ENCODE data around the gene EIF4G3. TPM values are rescaled to one million over a fixed set of nuclear protein-coding genes. Genes with fewer than 3 reads are reported as not detected.

Gene EIF4G3, protein sequence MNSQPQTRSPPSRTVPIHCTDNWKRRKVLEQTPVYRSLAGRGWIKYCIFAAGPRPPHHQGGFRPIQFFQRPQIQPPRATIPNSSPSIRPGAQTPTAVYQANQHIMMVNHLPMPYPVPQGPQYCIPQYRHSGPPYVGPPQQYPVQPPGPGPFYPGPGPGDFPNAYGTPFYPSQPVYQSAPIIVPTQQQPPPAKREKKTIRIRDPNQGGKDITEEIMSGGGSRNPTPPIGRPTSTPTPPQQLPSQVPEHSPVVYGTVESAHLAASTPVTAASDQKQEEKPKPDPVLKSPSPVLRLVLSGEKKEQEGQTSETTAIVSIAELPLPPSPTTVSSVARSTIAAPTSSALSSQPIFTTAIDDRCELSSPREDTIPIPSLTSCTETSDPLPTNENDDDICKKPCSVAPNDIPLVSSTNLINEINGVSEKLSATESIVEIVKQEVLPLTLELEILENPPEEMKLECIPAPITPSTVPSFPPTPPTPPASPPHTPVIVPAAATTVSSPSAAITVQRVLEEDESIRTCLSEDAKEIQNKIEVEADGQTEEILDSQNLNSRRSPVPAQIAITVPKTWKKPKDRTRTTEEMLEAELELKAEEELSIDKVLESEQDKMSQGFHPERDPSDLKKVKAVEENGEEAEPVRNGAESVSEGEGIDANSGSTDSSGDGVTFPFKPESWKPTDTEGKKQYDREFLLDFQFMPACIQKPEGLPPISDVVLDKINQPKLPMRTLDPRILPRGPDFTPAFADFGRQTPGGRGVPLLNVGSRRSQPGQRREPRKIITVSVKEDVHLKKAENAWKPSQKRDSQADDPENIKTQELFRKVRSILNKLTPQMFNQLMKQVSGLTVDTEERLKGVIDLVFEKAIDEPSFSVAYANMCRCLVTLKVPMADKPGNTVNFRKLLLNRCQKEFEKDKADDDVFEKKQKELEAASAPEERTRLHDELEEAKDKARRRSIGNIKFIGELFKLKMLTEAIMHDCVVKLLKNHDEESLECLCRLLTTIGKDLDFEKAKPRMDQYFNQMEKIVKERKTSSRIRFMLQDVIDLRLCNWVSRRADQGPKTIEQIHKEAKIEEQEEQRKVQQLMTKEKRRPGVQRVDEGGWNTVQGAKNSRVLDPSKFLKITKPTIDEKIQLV (N-terminal part only)
- total RNA-seq, result 10 to 100 TPM; 18.8 to 75.0 (median 34.9) TPM

DNA sequence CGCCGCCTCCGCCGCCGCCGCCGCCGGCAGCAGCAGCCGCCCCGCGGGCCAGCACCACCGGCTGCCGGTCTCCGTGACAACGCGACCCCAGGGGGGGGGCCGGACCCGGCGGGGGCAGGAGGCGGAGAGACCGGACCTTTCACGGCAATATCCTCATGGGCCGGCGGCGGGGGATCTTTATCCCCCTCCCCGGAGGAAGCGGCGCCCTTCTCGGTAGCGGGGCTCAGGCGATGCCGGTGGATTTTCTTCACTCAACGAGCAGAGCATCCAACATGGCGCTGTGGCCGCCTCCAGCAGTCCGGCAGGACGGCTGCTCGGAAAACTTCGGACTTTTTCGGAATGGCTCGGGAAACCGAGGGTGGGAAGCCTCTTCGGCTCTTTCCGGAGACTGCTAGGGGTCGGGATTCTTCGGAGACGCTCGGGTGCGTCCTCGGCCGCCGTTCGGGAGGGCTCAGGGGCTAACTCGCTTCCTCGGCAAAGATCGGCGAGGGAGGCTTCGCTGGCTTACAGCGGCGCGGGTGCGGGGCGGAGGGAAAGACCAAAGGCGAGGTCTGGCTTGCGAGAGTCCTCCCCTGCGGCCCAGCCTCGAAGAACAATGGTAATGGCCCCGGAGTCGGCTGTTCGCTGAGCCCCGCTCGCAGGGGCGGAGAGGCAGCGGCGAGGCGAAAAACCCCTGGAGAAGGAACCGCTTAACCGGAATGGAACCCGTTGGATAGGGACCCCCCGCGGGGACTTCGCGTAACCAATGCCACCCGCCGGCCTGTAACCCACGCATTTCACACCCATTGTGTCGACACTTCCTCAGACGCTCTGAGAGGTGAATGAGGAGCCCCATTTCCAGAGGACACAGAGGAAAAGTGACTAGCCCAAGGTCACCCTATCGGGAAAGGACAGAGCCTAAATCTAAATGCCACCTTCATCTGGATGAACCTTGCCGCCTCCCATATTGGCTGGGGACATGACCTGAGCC lies at the start of gene EIF4G3:
Gene EIF4G3, minus strand, starts transcription at position 312 of the 970 bp plus-strand sequence. CDS start 174,155 bp downstream, outside the sequence.
- no peaks in the 10 kb centered on the region for H3K4me1 ChIP-seq
- H3K9me3 ChIP-seq, result no peaks in the 10 kb centered on the region
- no peaks in the 10 kb centered on the region for H3K36me3 ChIP-seq
- TF ChIP-seq POLR2A (IDR thresholded peaks at IDR 0.05), result peak; percentile 58 to 90
- TF ChIP-seq, protein P1, sequence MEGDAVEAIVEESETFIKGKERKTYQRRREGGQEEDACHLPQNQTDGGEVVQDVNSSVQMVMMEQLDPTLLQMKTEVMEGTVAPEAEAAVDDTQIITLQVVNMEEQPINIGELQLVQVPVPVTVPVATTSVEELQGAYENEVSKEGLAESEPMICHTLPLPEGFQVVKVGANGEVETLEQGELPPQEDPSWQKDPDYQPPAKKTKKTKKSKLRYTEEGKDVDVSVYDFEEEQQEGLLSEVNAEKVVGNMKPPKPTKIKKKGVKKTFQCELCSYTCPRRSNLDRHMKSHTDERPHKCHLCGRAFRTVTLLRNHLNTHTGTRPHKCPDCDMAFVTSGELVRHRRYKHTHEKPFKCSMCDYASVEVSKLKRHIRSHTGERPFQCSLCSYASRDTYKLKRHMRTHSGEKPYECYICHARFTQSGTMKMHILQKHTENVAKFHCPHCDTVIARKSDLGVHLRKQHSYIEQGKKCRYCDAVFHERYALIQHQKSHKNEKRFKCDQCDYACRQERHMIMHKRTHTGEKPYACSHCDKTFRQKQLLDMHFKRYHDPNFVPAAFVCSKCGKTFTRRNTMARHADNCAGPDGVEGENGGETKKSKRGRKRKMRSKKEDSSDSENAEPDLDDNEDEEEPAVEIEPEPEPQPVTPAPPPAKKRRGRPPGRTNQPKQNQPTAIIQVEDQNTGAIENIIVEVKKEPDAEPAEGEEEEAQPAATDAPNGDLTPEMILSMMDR (IDR thresholded peaks at IDR 0.05), result peak in 1 of 4 experiments; percentile 23
- H3K4me3 ChIP-seq, result peak within 1 kb of the TSS; percentile 75 to 83
- DNase-seq, result peak; percentile 99 to 100
- no peaks in the 10 kb centered on the region for H3K27me3 ChIP-seq
- peak within 1 kb of the TSS; percentile 94 to 97 for H3K27ac ChIP-seq
- intact Hi-C loops (cut with DNase I; ENCODE audit: low total_unique reads), result no loop called here

DNA sequence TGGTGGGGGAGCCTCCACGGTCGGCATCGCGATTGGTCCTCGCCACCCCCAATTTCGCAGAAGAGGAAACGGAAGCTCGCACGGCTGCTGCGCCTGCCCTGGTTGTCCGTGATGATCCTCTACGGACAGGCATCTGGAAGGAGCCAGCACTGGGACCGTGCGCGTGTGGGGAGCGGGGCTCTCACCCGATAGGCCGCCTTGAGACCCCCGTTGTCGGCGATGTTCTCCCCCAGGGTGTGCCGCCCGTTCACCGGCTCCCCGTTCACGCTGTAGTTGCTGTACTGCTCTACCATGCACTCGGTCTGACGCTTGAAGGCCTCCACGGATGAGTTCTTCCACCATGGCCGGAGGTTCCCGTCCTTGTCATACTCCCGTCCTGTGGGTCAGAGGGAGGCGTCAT lies 48.4 kb upstream of the EIF4G3 start:
- Histone ChIP-seq H3K27me3 (no peaks in the 10 kb centered on the region), H3K4me1 (no peaks in the 10 kb centered on the region), H3K27ac (no peak overlapping the region), H3K4me3 (no peak overlapping the region), H3K36me3 (no peaks in the 10 kb centered on the region), H3K9me3 (no peaks in the 10 kb centered on the region)
- no peak for DNase-seq
- intact Hi-C loops (cut with DNase I; ENCODE audit: low total_unique reads), result no loop called here
- TF ChIP-seq, protein P1 (IDR thresholded peaks at IDR 0.05), result no peak
- TF ChIP-seq POLR2A (IDR thresholded peaks at IDR 0.05), result no peak

DNA sequence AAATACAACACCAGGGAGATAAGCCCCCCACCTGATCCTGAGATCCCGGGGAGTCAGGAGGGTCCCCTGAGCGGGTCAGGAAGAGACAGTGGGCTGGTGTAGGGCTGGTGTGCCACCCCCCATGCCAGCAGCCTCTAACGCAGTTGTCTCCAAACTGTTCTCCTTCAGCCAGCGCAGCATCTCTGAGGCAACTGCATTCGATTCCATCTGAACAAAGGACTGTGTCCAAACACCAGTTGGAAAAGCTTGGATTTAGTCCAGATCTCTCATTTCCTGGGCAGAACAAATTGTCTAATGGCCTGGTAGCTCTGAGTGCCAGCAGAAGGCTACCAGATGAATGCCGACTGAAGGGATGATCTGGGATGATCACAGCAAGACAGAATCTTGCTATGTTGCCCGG lies 44.1 kb upstream of the EIF4G3 start:
- Histone ChIP-seq H3K27me3 (no peaks in the 10 kb centered on the region), H3K4me3 (no peak overlapping the region), H3K36me3 (no peaks in the 10 kb centered on the region), H3K9me3 (no peaks in the 10 kb centered on the region), H3K4me1 (no peaks in the 10 kb centered on the region), H3K27ac (no peak overlapping the region)
- intact Hi-C loops (cut with DNase I; ENCODE audit: low total_unique reads), result no loop called here
- DNase-seq, result no peak
- TF ChIP-seq, protein P1 (IDR thresholded peaks at IDR 0.05), result no peak
- TF ChIP-seq POLR2A (IDR thresholded peaks at IDR 0.05), result no peak

DNA sequence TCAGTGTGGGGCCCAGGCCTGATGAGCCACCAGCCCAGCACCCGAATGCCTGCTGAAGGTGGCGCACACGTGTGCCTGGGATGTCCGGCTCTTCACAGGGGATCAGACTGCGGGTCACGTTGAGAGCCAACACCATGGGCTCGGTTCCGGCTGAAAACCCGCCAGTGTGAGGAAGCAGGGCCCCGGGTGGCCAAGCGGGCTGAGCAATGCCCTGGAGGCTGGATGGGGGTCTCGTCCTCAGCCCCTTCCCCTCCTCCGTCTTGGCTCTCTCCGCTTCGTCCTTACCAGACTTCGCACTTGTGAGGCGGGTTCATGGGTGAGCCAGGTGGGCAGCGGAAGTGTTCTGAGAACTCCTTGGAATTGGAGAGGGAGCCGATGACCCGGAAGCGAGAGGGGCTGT lies 43.0 kb upstream of the EIF4G3 start:
- H3K36me3 ChIP-seq, result no peaks in the 10 kb centered on the region
- no peak overlapping the region for H3K4me3 ChIP-seq
- intact Hi-C loops (cut with DNase I; ENCODE audit: low total_unique reads), result no loop called here
- H3K27ac ChIP-seq, result no peak overlapping the region
- DNase-seq, result no peak
- TF ChIP-seq POLR2A (IDR thresholded peaks at IDR 0.05), result no peak
- TF ChIP-seq, protein P1 (IDR thresholded peaks at IDR 0.05), result no peak
- H3K4me1 ChIP-seq, result no peaks in the 10 kb centered on the region
- H3K27me3 ChIP-seq, result no peaks in the 10 kb centered on the region
- H3K9me3 ChIP-seq, result no peaks in the 10 kb centered on the region
